Daoy (cell line): ENCODE data around the gene IL21R. TPM values are rescaled to one million over a fixed set of nuclear protein-coding genes. Genes with fewer than 3 reads are reported as not detected.
"Not testable (repeated sequence)": the region's sequence is repeated elsewhere in the genome, so short reads cannot be mapped to it uniquely, and the experiment has no call there.

Experiments
- DNase-seq: peaks from one replicate; pipeline ENCODE4 v3.0.0-alpha.2; 2015; ENCODE audit warnings: low read depth
- total RNA-seq: library from RNA; depleted of rRNA; stranded (reverse); fragments of >200 nt; shearing (Covaris generic); gene quantifications from 2 replicates; pipeline ENCODE4 v1.2.3, GENCODE V29; 2014

The IL21R gene
- total RNA-seq, 1 experiment from 2014 or later: not detected

GRCh38 chr16:27374804-27375425, 27.1 kb upstream of the IL21R start:
- peak; percentile 61 for DNase-seq

GRCh38 chr16:27377666-27378485, 24.1 kb upstream of the IL21R start:
- no peak for DNase-seq

DNA sequence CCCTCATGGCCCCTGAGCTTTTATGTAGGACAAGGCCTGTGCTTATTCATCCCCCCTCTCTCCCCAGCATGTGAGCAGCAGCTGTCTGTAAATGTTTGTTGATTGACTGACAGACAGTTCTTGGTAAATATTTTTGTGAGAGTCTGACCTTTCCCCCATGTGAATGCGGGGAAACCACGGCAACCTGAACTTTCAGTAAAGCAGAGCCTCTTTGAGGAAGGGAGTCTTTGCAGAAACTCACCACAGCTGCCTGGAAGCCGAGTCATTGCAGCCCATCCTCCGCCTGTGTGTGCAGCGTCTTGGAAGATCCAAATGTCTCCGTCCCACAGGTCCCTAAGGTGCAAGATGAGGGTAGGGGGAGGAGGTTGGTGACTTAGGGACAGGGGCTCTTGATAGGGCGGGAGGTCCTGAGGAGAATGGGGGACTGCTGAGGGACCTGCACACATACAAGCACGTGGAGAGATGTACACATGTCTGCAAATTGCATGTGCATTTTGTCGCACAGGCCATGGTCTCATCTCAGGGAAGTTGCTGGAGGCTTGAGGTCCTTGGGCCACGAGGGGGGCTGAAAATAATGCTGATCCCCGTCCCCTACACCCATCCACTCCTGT, 23.0 kb upstream of the IL21R start:
- DNase-seq: no peak

GRCh38 chr16:27379919-27380318, 22.1 kb upstream of the IL21R start:
- DNase-seq: no peak

DNA sequence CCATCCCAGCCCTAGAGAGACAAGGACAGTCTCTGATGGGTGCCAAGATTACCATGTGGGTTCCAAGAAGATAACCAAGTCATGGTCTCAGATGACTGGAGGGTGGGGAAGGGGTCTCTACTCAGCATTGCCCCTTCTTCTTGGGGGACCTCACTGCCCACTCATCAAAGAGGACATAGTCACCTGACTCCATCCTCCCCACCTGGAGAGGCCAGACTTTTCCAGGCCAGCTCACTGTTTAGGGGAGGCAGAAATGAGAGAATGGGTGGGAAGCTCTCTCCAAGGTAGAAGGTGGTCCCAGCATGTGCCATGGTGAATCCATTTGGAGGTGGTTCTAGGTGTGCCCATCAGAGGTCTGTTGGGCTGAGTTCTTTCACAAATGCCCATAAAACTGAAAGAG, 20.7 kb upstream of the IL21R start:
- DNase-seq: no peak

- no peak for DNase-seq
Measured at GRCh38 chr16:27381974-27382855, 19.8 kb upstream of the IL21R start.

DNA sequence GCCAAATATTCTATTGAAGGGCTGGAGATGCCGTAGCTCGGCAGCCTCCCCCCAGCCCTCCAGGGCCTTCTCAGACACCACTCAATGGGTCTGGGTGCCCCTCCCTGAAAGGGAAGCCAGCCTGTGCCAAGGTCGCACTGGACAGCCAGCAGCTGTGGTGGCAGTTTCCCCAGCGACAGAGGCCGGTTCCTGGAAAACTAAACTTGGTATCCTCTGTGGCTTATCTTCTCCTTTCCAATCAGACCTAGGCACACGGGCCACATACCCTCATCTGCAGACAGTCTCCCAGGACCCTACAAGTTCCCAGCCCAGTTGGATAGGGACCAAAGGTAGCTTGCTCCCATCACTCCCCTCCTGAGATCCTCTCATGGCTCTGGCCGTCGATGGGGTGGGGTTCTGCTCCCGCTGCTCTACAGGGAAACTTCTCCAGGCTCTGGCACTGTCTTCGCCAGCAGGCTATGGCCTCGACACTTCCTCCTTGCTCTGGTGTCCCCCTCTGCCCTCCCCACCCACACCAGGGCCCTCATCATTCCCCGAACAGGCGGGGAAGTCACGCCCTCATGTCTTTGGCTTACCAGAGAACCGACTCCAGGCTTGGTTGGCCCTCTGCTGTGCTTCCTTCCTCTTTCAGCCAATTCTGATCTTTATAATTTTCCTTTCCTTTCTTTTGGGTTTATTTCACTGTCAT, 18.3 kb upstream of the IL21R start:
- DNase-seq: no peak

DNA sequence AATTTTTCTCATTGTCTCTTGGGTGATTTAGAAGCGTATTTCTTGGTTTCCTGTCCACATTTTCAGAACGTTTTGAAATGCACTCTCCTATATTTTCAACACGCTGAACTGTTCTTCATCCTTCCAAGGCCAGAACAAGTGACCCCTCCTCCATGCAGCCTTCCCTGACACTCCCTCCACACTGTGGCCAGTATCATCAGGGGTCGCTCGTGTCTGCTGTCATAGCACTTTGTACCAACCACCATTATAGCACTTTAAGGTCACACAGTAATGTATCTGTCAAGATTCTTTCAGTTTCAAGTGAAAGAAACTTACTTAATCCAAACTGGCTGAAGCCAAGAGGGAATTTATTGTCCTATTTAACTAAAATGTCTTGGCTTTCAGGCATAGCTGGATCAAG, 17.5 kb upstream of the IL21R start:
- no peak for DNase-seq

DNA sequence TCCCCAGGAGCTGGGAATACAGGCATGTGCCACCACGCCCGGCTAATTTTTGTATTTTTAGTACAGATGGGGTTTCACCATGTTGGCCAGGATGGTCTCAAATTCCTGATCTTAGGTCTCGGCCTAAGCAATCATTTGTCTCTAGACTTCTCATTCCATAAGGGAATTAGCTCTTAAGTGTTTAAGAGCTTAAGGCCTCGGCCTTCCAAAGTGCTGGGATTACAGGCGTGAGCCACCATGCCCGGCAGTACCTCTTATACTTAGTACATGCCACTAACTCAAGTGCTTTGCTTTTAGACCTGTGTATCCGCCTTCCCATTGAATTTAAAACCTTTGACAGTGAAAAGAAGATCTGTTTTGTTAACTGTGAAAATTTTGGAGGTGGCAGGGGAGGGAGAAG, 16.6 kb upstream of the IL21R start:
- DNase-seq: no peak

DNA sequence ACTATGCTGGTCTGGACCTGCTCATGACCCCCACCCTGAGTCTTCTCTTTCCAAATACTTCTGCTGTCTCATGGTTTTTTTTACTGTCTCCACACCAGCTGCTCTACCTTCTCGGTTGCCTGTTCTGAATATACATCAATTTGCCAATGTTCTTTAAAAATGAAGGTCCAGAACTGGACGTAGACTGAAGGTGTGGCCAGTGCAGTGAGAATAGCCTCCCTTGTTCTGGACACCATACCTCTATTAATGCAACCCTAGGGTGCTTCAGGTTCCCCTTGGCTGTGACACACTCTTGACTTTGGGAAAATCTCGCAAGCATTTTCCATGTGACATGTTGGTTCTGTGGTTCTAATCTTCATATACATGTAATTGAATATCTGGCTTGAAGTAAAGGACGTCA, 15.3 kb upstream of the IL21R start:
- no peak for DNase-seq

- DNase-seq: no peak
Measured at GRCh38 chr16:27387724-27388123, 14.2 kb upstream of the IL21R start.

DNA sequence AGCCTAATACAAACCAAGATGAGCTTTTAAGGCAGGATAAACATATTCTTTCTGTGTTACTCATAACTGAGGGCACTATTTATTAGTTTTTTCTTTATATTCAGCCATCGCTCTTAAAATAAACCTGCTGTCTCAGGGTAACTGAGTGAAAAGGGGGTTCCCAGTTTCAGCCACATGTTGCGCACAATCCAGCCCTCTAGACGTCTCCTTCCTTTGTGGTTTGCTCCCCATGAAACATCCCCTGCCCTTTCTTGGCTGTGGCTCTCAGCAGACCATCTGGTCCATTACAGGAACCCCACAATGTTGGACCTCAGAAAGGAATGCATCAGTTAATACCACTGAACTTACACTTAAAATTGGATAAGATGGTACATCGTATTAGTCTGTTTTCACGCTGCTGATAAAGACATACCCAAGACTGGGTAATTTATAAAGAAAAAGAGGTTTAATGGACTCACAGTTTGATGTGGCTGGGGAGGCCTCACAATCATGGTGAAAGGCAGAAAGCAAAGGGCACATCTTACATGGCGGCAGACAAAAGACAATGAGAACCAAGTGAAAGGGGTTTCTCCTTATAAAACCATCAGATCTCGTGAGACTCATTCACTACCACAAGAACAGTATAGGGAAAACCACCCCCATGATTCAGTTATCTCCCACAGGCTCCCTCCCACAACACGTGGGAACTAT, 12.6 kb upstream of the IL21R start:
- no peak for DNase-seq

- no peak for DNase-seq
Measured at GRCh38 chr16:27390151-27390550, 11.8 kb upstream of the IL21R start.

- DNase-seq: no peak
Measured at GRCh38 chr16:27392671-27393070, 9.3 kb upstream of the IL21R start.

DNA sequence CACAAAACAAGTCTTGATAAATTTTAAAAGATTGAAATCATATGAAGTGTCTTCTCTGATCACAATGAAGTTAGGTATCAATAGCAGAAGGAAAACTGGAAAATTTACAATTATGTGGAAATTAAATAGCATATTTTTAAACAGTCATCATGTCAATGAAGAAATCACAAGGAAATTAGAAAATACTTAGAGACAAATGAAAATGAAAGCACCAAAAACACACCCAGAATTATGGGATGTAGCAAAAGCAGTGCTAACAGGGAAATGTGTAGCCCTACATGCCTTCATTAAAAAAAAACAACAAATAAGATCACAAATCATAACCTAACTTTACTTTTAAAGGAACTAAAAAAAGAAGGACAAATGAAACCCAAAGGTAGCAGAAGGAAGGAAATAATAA, 7.5 kb upstream of the IL21R start:
- no peak for DNase-seq

DNA sequence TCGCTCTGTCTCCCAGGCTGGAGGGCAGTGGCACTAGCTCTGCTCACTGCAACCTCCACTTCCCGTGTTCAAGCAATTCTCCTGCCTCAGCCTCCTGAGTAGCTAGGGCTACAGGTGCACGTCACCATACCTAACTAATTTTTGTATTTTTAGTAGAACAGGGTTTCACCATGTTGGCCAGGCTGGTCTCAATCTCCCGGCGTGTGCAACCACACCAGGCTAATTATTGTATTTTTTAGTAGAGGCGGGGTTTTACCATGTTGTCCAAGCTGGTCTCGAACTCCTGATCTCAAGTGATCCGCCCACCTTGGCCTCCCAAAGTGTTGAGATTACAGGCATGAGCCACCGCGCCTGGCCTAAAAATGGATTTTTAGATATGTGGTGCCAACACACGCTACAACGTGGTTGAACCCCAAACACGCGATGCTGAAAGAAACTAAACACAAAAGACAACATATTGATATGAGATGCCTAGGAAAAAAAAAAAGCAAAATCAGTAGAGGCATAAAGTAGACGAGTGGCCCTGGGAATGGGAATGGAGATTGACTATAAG, 3.6 kb upstream of the IL21R start:
- not testable (repeated sequence) for DNase-seq

DNA sequence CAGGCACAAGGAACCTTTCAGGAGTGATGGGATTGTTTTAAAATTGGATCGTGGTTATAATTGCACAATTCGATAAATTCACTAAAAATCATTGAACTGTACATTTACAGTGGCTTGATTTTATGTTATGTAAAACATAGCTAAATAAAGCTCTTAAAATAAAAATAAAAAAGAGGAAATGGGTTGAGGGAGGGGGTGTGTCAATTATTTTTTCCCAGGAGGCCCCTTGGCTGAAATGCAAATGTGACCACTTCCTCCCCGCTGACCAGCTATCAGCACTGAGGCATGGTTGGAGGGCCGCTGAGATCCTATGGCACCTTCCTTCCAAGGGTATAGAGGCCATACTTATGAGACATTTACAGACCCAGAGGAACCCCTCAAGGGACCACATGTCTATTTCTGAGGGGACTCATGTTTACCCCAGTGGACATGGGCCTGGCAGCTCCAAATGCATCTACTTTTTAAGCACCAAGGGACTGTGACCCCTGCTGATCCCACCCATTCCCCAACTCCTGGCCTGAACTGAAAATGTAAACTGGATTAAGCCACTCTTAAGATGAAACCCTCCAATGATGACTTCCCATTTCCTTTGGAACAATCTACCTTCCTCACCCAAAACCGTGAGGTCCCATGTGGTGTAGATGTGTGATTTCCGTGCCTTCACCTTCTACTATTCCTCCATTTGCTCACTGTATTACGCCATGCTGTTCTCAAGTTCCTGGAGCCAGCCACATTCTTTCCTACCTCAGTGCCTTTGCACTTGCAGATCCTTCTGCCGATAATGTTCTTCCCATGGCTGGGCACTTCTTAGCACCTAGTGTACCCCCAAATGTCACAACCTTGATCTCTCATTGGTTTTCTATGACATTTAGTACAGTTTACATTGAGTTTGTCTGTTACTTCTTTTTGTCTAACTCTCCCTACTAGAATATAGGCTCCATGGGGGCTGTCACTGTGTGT, 2.8 kb upstream of the IL21R start:
- DNase-seq: no peak

DNA sequence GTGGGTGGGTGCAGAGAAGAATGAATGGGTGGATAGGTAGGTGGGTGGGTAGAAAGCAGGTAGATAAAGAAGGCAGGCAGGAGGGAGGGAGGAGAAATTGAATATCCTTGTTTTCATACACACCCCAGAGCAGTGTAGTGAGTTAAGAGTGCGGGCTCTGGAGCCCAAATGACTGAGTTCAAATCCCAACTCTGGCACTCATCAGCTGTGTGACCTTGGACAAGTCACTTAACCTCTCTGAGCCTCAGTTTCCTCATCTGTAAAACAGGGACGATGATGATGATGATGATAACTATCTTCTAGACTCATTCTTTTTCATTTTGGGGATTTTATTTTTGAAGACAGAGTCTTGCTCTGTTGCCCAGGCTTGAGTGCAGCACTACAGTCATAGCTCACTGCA, 2.0 kb upstream of the IL21R start:
- no peak for DNase-seq
